ENCODE measurements around the gene SH3RF2.

Gene SH3RF2

GRCh38 chr5:145983446-145983845 lies 47.1 kb downstream of the SH3RF2 start:
- no peaks in the 10 kb centered on the region for H3K79me2 ChIP-seq (ENCODE audit: low read length)
- H3K4me1 ChIP-seq (ENCODE audit: low read length): no peaks in the 10 kb centered on the region
- no peak overlapping the region for H2AFZ ChIP-seq (ENCODE audit: low read depth, low read length)
- H3K9ac ChIP-seq (ENCODE audit: low read length): no peak overlapping the region
- TF ChIP-seq EZH2phosphoT487 (IDR thresholded peaks at IDR 0.05; ENCODE audit: low read depth): no peak
- no peak for TF ChIP-seq CTCF (IDR thresholded peaks at IDR 0.05; ENCODE audit: low read depth, low read length)
- no peak overlapping the region for H3K4me2 ChIP-seq (ENCODE audit: low read length)
- no peaks in the 10 kb centered on the region for H3K9me3 ChIP-seq (ENCODE audit: insufficient read depth, low read length)
- H3K27ac ChIP-seq (ENCODE audit: low read length): no peak overlapping the region
- no peaks in the 10 kb centered on the region for H3K27me3 ChIP-seq (ENCODE audit: low read depth, low read length)
- no peak overlapping the region for H3K4me3 ChIP-seq (ENCODE audit: low read length)
- H4K20me1 ChIP-seq (ENCODE audit: insufficient read depth, low read length): no peaks in the 10 kb centered on the region
- no peaks in the 10 kb centered on the region for H3K36me3 ChIP-seq (replicated peaks; ENCODE audit: low read depth, low read length)

- H3K79me2 ChIP-seq (ENCODE audit: low read length): no peaks in the 10 kb centered on the region
Measured at GRCh38 chr5:145984072-145984471, 47.7 kb downstream of the SH3RF2 start.

GRCh38 chr5:145987856-145988255 lies 51.5 kb downstream of the SH3RF2 start:
- H3K9ac ChIP-seq (ENCODE audit: low read length): no peak overlapping the region

More at GRCh38 chr5:145984072-145984471, 47.7 kb downstream of the SH3RF2 start:
- Histone ChIP-seq H4K20me1 (ENCODE audit: insufficient read depth, low read length) (no peaks in the 10 kb centered on the region), H3K27me3 (ENCODE audit: low read depth, low read length) (no peaks in the 10 kb centered on the region), H3K4me1 (ENCODE audit: low read length) (no peaks in the 10 kb centered on the region), H3K4me2 (ENCODE audit: low read length) (no peak overlapping the region), H2AFZ (ENCODE audit: low read depth, low read length) (no peak overlapping the region), H3K9ac (ENCODE audit: low read length) (no peak overlapping the region), H3K27ac (ENCODE audit: low read length) (no peak overlapping the region), H3K9me3 (ENCODE audit: insufficient read depth, low read length) (no peaks in the 10 kb centered on the region), H3K36me3 (replicated peaks; ENCODE audit: low read depth, low read length) (no peaks in the 10 kb centered on the region), H3K4me3 (ENCODE audit: low read length) (no peak overlapping the region)
- TF ChIP-seq CTCF (IDR thresholded peaks at IDR 0.05; ENCODE audit: low read depth, low read length) (no peak), EZH2phosphoT487 (IDR thresholded peaks at IDR 0.05; ENCODE audit: low read depth) (no peak)

GRCh38 chr5:145988993-145989392 lies 52.6 kb downstream of the SH3RF2 start:
- Histone ChIP-seq H3K4me1 (ENCODE audit: low read length) (no peaks in the 10 kb centered on the region), H3K4me2 (ENCODE audit: low read length) (no peak overlapping the region), H3K4me3 (ENCODE audit: low read length) (no peak overlapping the region), H2AFZ (ENCODE audit: low read depth, low read length) (no peak overlapping the region), H3K27me3 (ENCODE audit: low read depth, low read length) (no peaks in the 10 kb centered on the region), H3K79me2 (ENCODE audit: low read length) (no peaks in the 10 kb centered on the region), H3K9me3 (ENCODE audit: insufficient read depth, low read length) (no peaks in the 10 kb centered on the region), H3K27ac (ENCODE audit: low read length) (no peak overlapping the region), H3K9ac (ENCODE audit: low read length) (no peak overlapping the region), H3K36me3 (replicated peaks; ENCODE audit: low read depth, low read length) (no peaks in the 10 kb centered on the region), H4K20me1 (ENCODE audit: insufficient read depth, low read length) (no peaks in the 10 kb centered on the region)
- no peak for TF ChIP-seq EZH2phosphoT487 (IDR thresholded peaks at IDR 0.05; ENCODE audit: low read depth)
- TF ChIP-seq CTCF (IDR thresholded peaks at IDR 0.05; ENCODE audit: low read depth, low read length): no peak

More at GRCh38 chr5:145987856-145988255, 51.5 kb downstream of the SH3RF2 start:
- H3K4me3 ChIP-seq (ENCODE audit: low read length): no peak overlapping the region
- H2AFZ ChIP-seq (ENCODE audit: low read depth, low read length): no peak overlapping the region
- H3K36me3 ChIP-seq (replicated peaks; ENCODE audit: low read depth, low read length): no peaks in the 10 kb centered on the region
- no peaks in the 10 kb centered on the region for H3K27me3 ChIP-seq (ENCODE audit: low read depth, low read length)
- no peaks in the 10 kb centered on the region for H3K79me2 ChIP-seq (ENCODE audit: low read length)
- no peaks in the 10 kb centered on the region for H4K20me1 ChIP-seq (ENCODE audit: insufficient read depth, low read length)
- H3K4me2 ChIP-seq (ENCODE audit: low read length): no peak overlapping the region
- H3K4me1 ChIP-seq (ENCODE audit: low read length): no peaks in the 10 kb centered on the region
- no peak for TF ChIP-seq CTCF (IDR thresholded peaks at IDR 0.05; ENCODE audit: low read depth, low read length)
- no peak for TF ChIP-seq EZH2phosphoT487 (IDR thresholded peaks at IDR 0.05; ENCODE audit: low read depth)
- no peak overlapping the region for H3K27ac ChIP-seq (ENCODE audit: low read length)
- no peaks in the 10 kb centered on the region for H3K9me3 ChIP-seq (ENCODE audit: insufficient read depth, low read length)
